Sigmoid colon (tissue), 7 donors: ENCODE results near the gene ABCA13. TPM values are rescaled to one million over a fixed set of nuclear protein-coding genes. Genes with fewer than 3 reads are reported as not detected.

Experiments
- DNase-seq: peaks from one replicate; pipeline ENCODE4 v3.0.0-alpha.2; 2019
- H3K27ac ChIP-seq, 4 donors: fragments of 200-600 bp; sonication (generic); one replicate each; pipeline ENCODE4 v1.5.1; 2016 to 2019; ENCODE audit warnings: mild to moderate bottlenecking in 1 of 4
- H3K27me3 ChIP-seq, 3 donors: fragments of 200-600 bp; sonication (generic); one replicate each; pipeline ENCODE4 v1.5.1; 2019; ENCODE audit warnings: mild to moderate bottlenecking in 1 of 3
- H3K36me3 ChIP-seq, 4 donors: fragments of 200-600 bp; sonication (generic); one replicate each; pipeline ENCODE4 v1.5.1; 2016 to 2019
- H3K4me1 ChIP-seq, 4 donors: fragments of 200-600 bp; sonication (generic); one replicate each; pipeline ENCODE4 v1.5.1; 2017 to 2019
- H3K4me3 ChIP-seq, 4 donors: fragments of 200-600 bp; sonication (generic); one replicate each; pipeline ENCODE4 v1.5.1; 2017 to 2019; ENCODE audit warnings: mild to moderate bottlenecking in 2 of 4, moderate library complexity in 1 of 4
- H3K9me3 ChIP-seq, 4 donors: fragments of 200-600 bp in 3 of 4; sonication (generic) in 3 of 4; one replicate each; pipeline versions ENCODE4 v1.5.1 to v1.6.1; 2013 to 2019
- EP300 ChIP-seq, 4 donors: sonication (generic); formaldehyde crosslinking; IDR thresholded peaks; one replicate each; pipeline ENCODE4 v1.6.1; 2017; ENCODE audit warnings: antibody characterized with exemption in 4 of 4
- POLR2A ChIP-seq, 2 donors: fragments of 450-650 bp; IDR thresholded peaks; one replicate each; pipeline ENCODE4 v1.6.1; 2016; ENCODE audit warnings: antibody characterized with exemption in 2 of 2, mild to moderate bottlenecking in 2 of 2, moderate library complexity in 2 of 2
- POLR2AphosphoS5 ChIP-seq, 4 donors: sonication (generic); formaldehyde crosslinking; IDR thresholded peaks; one replicate each; pipeline ENCODE4 v1.6.1; 2017; ENCODE audit warnings: antibody characterized with exemption in 4 of 4
- WGBS, 2 donors: extraction: QIAGEN DNeasy Blood & Tissue Kit; methylation state at CpG; one replicate each; pipeline ENCODE4 v1.1.7; 2013; 5-methylcytosine and 5-hydroxymethylcytosine counted together
- intact Hi-C: fragments of 100-400 bp; cut with DNase I; formaldehyde crosslinking; loops from one replicate; pipeline ENCODE4 v1.15.1; 2023
- polyA plus RNA-seq, 3 donors: library from polyadenylated mRNA; stranded (reverse); fragments of 200-250 nt; gene quantifications; one replicate each; pipeline ENCODE4 v1.2.3, GENCODE V29; 2013
- total RNA-seq, 4 donors: library from RNA; depleted of rRNA; stranded (reverse); fragments of >200 nt; gene quantifications; one replicate each; pipeline ENCODE4 v1.1.0, GENCODE V29; 2016
- TF ChIP-seq, protein P1 (sequence below), 4 experiments: fragments of 450-650 bp in 3 of 4; fragments of 200-600 bp in 1 of 4; IDR thresholded peaks; one replicate each; pipeline ENCODE4 v1.5.1; 2016 to 2019; ENCODE audit warnings: antibody characterized with exemption in 4 of 4, mild to moderate bottlenecking in 3 of 4, moderate library complexity in 2 of 4
- donor health status: healthy with polysubstance abuse.
- donor health status: Bipolar disorder and iron deficiency.
- donor health status: healthy.

ABCA13 gene
- total and polyA plus RNA-seq, 7 donors, result under 0.01 to 0.71 (median 0.14) TPM; not detected in 2

DNA sequence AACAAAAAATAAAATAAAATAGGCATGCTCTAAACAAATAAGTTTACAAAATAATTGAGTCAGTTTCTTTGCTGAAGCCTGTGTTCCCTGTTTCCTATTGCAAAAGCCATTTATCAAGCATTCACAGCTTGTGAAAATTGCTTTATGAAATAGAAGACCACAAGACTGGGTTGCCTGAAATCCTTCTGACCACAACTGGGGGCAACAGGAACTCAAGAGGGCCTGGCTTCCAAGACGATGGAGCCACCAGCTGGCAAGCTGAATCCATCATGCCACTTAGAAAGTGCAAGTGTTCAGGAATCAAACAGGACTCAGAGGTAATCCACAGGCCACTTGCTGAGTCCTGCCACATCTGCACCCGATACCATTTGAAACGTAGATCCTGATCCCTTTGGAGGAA lies 752 bp upstream of the ABCA13 start:
- intact Hi-C loops, result no loop called here
- Histone ChIP-seq H3K36me3 (no peaks in the 10 kb centered on the region), H3K9me3 (no peaks in the 10 kb centered on the region), H3K27me3 (no peaks in the 10 kb centered on the region), H3K27ac (no peak overlapping the region), H3K4me1 (no peaks in the 10 kb centered on the region), H3K4me3 (no peak overlapping the region)
- no peak for DNase-seq
- WGBS, 2 donors, result 47 to 71% methylated on average over 3 of the region's 3 CpGs
- TF ChIP-seq POLR2A (IDR thresholded peaks at IDR 0.05) (no peak), POLR2AphosphoS5 (IDR thresholded peaks at IDR 0.05) (no peak), EP300 (IDR thresholded peaks at IDR 0.05) (no peak)
- TF ChIP-seq, protein P1, sequence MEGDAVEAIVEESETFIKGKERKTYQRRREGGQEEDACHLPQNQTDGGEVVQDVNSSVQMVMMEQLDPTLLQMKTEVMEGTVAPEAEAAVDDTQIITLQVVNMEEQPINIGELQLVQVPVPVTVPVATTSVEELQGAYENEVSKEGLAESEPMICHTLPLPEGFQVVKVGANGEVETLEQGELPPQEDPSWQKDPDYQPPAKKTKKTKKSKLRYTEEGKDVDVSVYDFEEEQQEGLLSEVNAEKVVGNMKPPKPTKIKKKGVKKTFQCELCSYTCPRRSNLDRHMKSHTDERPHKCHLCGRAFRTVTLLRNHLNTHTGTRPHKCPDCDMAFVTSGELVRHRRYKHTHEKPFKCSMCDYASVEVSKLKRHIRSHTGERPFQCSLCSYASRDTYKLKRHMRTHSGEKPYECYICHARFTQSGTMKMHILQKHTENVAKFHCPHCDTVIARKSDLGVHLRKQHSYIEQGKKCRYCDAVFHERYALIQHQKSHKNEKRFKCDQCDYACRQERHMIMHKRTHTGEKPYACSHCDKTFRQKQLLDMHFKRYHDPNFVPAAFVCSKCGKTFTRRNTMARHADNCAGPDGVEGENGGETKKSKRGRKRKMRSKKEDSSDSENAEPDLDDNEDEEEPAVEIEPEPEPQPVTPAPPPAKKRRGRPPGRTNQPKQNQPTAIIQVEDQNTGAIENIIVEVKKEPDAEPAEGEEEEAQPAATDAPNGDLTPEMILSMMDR (IDR thresholded peaks at IDR 0.05), result no peak

DNA sequence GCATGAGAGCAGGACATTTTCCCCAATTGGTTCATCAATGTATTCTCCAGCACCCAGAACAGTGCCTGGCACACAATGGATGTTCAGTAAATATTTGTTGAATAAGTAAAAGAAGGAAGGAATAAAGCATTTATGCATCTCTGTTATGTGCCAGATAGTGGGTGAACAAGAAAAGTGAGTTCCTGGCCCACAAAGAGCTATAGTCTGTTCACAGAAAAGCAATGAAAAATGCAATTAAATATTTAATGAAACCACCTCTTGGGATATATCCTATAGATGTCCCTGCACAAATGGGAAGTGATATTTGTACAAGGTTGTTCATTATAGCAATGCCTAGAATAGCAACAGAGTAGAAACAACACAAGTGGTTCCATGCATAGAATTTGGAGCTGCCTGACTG lies 2.1 kb downstream of the ABCA13 start:
- Histone ChIP-seq H3K4me1 (no peaks in the 10 kb centered on the region), H3K9me3 (no peaks in the 10 kb centered on the region), H3K4me3 (no peak overlapping the region), H3K27ac (no peak overlapping the region), H3K27me3 (no peaks in the 10 kb centered on the region), H3K36me3 (no peaks in the 10 kb centered on the region)
- TF ChIP-seq, protein P1 (IDR thresholded peaks at IDR 0.05), result no peak
- TF ChIP-seq POLR2A (IDR thresholded peaks at IDR 0.05) (no peak), EP300 (IDR thresholded peaks at IDR 0.05) (no peak)
- intact Hi-C loops, result no loop called here
- no peak for DNase-seq

DNA sequence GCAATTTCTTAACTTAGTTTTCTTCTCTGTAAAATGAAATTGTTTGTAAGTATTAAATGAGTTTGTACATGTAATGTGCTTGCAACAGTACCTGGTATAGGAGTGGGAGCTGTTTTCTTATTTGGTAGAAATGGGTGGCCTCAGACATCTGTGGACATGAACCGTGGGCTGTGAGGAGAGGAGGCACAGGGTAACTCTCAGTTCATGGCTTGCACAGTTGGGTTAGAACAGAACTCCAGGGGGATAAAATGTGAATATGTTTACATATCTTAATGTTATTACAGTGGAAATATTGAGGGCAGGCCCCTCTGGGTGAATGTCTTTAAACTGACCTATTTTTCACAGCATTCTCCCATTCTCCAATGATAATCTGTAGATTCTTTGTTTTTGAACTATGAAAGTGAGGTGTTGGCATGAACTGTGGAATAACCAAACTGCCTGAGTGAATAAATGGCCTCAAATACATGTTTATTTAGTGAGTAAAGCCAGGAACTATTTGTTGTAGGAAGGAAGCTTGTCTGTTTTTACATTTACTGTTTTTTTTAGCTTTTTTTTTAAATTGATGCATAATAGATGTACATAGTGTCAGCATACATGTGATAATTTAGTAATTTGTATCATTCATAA lies 2.6 kb downstream of the ABCA13 start:
- no peaks in the 10 kb centered on the region for H3K27me3 ChIP-seq
- H3K9me3 ChIP-seq, result no peaks in the 10 kb centered on the region
- intact Hi-C loops, result no loop called here
- WGBS, 2 donors, result 80 to 92% methylated on average over 1 of the region's 1 CpG
- H3K4me3 ChIP-seq, result no peak overlapping the region
- DNase-seq, result no peak
- H3K4me1 ChIP-seq, result no peaks in the 10 kb centered on the region
- TF ChIP-seq POLR2AphosphoS5 (IDR thresholded peaks at IDR 0.05) (no peak), EP300 (IDR thresholded peaks at IDR 0.05) (no peak), POLR2A (IDR thresholded peaks at IDR 0.05) (no peak)
- TF ChIP-seq, protein P1 (IDR thresholded peaks at IDR 0.05), result no peak
- no peaks in the 10 kb centered on the region for H3K36me3 ChIP-seq
- H3K27ac ChIP-seq, result no peak overlapping the region

DNA sequence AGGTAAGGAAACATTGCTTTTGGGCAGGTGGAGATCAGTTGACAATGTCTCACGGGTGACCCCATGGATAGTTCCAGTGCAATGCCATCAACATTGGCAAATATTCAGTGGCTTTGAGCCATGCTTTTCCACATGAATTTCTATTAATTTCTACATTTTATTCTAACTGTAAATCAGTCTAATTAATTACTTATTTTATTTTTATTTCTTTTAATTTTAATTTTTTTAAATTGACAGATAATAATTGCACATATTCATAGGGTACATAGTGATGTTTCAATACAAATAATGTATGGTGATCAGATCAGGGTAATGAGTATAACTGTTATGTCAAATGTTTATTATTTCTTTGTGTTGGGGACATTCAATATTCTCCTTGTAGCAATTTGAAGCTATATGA lies 3.8 kb downstream of the ABCA13 start:
- 80 to 90% methylated on average over 1 of the region's 1 CpG for WGBS, 2 donors
- TF ChIP-seq POLR2A (IDR thresholded peaks at IDR 0.05), result no peak
- TF ChIP-seq, protein P1 (IDR thresholded peaks at IDR 0.05), result no peak
- TF ChIP-seq POLR2AphosphoS5 (IDR thresholded peaks at IDR 0.05), result no peak
- no peak for TF ChIP-seq EP300 (IDR thresholded peaks at IDR 0.05)
- no peaks in the 10 kb centered on the region for H3K36me3 ChIP-seq
- DNase-seq, result no peak
- no peak overlapping the region for H3K27ac ChIP-seq
- no peaks in the 10 kb centered on the region for H3K9me3 ChIP-seq
- no peaks in the 10 kb centered on the region for H3K4me1 ChIP-seq
- H3K27me3 ChIP-seq, result no peaks in the 10 kb centered on the region
- H3K4me3 ChIP-seq, result no peak overlapping the region
- intact Hi-C loops, result no loop called here

DNA sequence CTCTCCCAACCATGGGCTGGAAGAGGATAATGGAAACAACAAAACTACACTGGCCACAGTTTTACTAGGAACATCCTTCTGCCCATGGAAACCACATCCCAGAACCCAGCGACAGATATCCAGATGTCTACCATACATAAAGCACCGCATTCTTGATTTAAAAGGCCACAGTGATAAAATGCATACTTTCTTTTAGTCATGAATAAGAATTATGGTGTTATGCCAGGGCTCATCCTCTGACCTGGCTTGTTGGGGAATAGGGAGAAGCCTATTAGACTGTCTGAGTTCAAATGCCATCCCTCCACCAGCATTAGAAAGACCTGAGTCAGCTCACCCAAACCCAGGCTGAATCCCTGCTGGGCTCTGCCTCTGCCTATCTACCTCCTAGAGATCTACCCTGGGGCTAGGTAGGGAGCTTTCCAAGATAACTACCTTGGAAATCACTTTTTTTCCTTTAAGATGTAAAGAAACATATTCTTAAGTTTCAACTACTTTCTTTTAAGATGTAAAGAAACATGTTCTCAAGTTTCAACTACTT lies 5.2 kb downstream of the ABCA13 start:
- Histone ChIP-seq H3K27ac (no peak overlapping the region), H3K27me3 (no peaks in the 10 kb centered on the region), H3K4me3 (no peak overlapping the region), H3K9me3 (no peaks in the 10 kb centered on the region), H3K4me1 (no peaks in the 10 kb centered on the region), H3K36me3 (no peaks in the 10 kb centered on the region)
- DNase-seq, result no peak
- WGBS, 2 donors, result 87 to 94% methylated on average over 2 of the region's 2 CpGs
- TF ChIP-seq POLR2A (IDR thresholded peaks at IDR 0.05) (no peak), POLR2AphosphoS5 (IDR thresholded peaks at IDR 0.05) (no peak), EP300 (IDR thresholded peaks at IDR 0.05) (no peak)
- TF ChIP-seq, protein P1 (IDR thresholded peaks at IDR 0.05), result no peak
- intact Hi-C loops, result no loop called here
